Rectal smooth muscle tissue (tissue), 1 donor: ENCODE measurements around the gene MAP3K7CL.

Experiments
- H3K27ac ChIP-seq: one replicate; pipeline ENCODE4 v1.7.0; 2013; ENCODE audit warnings: low read depth, low read length, inconsistent platforms
- H3K27me3 ChIP-seq: one replicate; pipeline ENCODE4 v1.7.0; 2013; ENCODE audit warnings: low read length; ENCODE audit not compliant: control insufficient read depth, insufficient read depth
- H3K36me3 ChIP-seq: one replicate; pipeline ENCODE4 v1.7.0; 2013; ENCODE audit warnings: low read length; ENCODE audit not compliant: control insufficient read depth, insufficient read depth
- H3K4me1 ChIP-seq: one replicate; pipeline ENCODE4 v1.7.0; 2013; ENCODE audit warnings: low read length; ENCODE audit not compliant: control insufficient read depth, insufficient read depth
- H3K4me3 ChIP-seq: one replicate; pipeline ENCODE4 v1.7.0; 2013; ENCODE audit warnings: low read length
- H3K9ac ChIP-seq: one replicate; pipeline ENCODE4 v1.7.0; 2013; ENCODE audit warnings: low read length

Gene MAP3K7CL

DNA sequence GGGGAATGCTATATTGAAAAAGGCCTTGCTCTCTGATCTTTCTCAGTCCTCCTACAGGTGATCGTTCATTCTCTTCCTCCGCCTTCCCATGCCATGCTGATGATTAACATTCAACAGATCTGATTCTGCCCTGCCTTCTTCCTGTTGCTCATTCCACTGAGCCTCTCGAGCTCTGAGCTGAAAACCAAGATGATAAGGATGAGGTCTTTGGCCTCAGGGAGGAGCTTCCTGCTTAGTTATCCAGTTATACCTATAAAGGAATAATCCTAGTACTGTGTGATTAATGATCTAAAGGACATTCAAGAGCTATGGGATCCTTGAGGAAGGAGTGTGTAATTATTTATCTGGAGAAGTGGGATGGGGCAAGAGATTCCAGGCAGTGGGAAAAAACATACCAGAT, 25.2 kb upstream of the MAP3K7CL start:
- H3K36me3 ChIP-seq = no peaks in the 10 kb centered on the region

GRCh38 chr21:29114765-29115500, 15.5 kb upstream of the MAP3K7CL start:
- no peaks in the 10 kb centered on the region for H3K4me1 ChIP-seq
- H3K27me3 ChIP-seq = no peaks in the 10 kb centered on the region
- H3K9ac ChIP-seq = no peak overlapping the region
- H3K4me3 ChIP-seq = no peak overlapping the region
- H3K36me3 ChIP-seq = no peaks in the 10 kb centered on the region
- no peak overlapping the region for H3K27ac ChIP-seq

More for the DNA sequence above, 25.2 kb upstream of the MAP3K7CL start:
- no peak overlapping the region for H3K27ac ChIP-seq
- H3K4me3 ChIP-seq = no peak overlapping the region
- H3K9ac ChIP-seq = no peak overlapping the region
- no peaks in the 10 kb centered on the region for H3K27me3 ChIP-seq
- no peaks in the 10 kb centered on the region for H3K4me1 ChIP-seq

GRCh38 chr21:29115899-29116298, 14.5 kb upstream of the MAP3K7CL start:
- H3K4me3 ChIP-seq = no peak overlapping the region
- H3K4me1 ChIP-seq = no peaks in the 10 kb centered on the region
- H3K27me3 ChIP-seq = no peaks in the 10 kb centered on the region
- H3K9ac ChIP-seq = no peak overlapping the region
- no peaks in the 10 kb centered on the region for H3K36me3 ChIP-seq
- H3K27ac ChIP-seq = no peak overlapping the region

DNA sequence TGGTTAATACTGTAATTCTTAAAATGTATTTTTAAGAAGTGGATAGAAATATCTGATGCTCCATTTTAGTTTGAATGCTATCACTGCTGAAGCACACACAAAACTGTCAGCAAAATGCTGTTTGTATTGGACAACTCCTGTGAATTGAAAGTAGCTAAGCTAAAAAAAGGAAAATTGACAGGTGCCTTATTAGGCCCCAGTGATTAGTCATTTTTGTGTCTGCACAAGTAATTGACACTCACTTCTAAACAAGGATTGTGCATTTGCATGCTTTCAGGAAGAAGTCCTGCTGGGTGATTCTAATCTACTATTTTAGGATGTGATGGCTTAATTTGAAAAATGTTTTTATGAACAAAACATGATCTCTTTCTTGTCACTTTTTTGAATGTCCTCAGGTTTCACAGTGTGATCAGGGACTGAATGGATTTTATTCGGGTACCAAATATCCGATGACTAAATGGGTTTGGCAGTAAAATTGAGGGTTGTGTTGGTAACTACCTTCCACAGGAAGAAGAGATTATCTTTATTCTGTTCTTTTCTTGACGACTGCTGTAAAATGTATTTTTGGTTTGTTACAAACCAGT, 13.0 kb upstream of the MAP3K7CL start:
- Histone ChIP-seq H3K27ac (no peak overlapping the region), H3K27me3 (no peaks in the 10 kb centered on the region), H3K4me1 (no peaks in the 10 kb centered on the region), H3K4me3 (no peak overlapping the region), H3K9ac (no peak overlapping the region), H3K36me3 (no peaks in the 10 kb centered on the region)

DNA sequence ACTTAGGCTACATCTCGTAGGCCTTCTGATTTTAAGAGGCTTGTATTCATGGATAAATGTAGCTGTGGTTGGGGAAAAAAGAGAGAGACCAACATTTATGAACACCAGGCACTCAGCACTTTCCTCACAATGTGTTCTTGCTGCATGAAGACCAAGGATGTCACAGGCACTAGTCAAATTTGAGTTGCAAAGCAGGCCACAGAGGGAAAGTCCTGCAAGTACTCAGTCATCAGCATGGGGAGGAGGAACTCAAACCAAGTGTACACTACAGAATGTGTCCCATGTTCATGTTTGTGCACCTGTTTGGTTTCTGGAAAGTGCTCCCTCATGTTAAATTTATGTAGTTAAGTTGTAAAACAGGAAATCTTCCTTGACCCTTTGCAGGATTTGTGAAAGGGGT, 8.7 kb upstream of the MAP3K7CL start:
- H3K4me3 ChIP-seq = no peak overlapping the region
- no peak overlapping the region for H3K9ac ChIP-seq
- H3K27ac ChIP-seq = no peak overlapping the region
- H3K27me3 ChIP-seq = no peaks in the 10 kb centered on the region
- H3K36me3 ChIP-seq = no peaks in the 10 kb centered on the region
- no peaks in the 10 kb centered on the region for H3K4me1 ChIP-seq

- no peaks in the 10 kb centered on the region for H3K4me1 ChIP-seq
- no peak overlapping the region for H3K4me3 ChIP-seq
- no peak overlapping the region for H3K9ac ChIP-seq
- no peaks in the 10 kb centered on the region for H3K27me3 ChIP-seq
- no peaks in the 10 kb centered on the region for H3K36me3 ChIP-seq
- H3K27ac ChIP-seq = no peak overlapping the region
Measured at GRCh38 chr21:29124645-29125044, 5.8 kb upstream of the MAP3K7CL start.

GRCh38 chr21:29125191-29125590, 5.3 kb upstream of the MAP3K7CL start:
- no peaks in the 10 kb centered on the region for H3K4me1 ChIP-seq
- H3K27me3 ChIP-seq = no peaks in the 10 kb centered on the region
- no peak overlapping the region for H3K27ac ChIP-seq
- H3K36me3 ChIP-seq = no peaks in the 10 kb centered on the region
- H3K4me3 ChIP-seq = no peak overlapping the region
- H3K9ac ChIP-seq = no peak overlapping the region

GRCh38 chr21:29125979-29126378, 4.5 kb upstream of the MAP3K7CL start:
- no peaks in the 10 kb centered on the region for H3K4me1 ChIP-seq
- H3K36me3 ChIP-seq = no peaks in the 10 kb centered on the region
- H3K27me3 ChIP-seq = no peaks in the 10 kb centered on the region
- no peak overlapping the region for H3K4me3 ChIP-seq
- H3K27ac ChIP-seq = no peak overlapping the region
- H3K9ac ChIP-seq = no peak overlapping the region

GRCh38 chr21:29133241-29133640, 2.8 kb downstream of the MAP3K7CL start:
- H3K9ac ChIP-seq = no peak overlapping the region
- H3K27ac ChIP-seq = no peak overlapping the region
- H3K4me3 ChIP-seq = no peak overlapping the region
- no peaks in the 10 kb centered on the region for H3K36me3 ChIP-seq
- H3K27me3 ChIP-seq = no peaks in the 10 kb centered on the region
- no peaks in the 10 kb centered on the region for H3K4me1 ChIP-seq

GRCh38 chr21:29133796-29134195, 3.4 kb downstream of the MAP3K7CL start:
- H3K9ac ChIP-seq = no peak overlapping the region
- H3K4me3 ChIP-seq = no peak overlapping the region
- H3K27me3 ChIP-seq = no peaks in the 10 kb centered on the region
- no peaks in the 10 kb centered on the region for H3K36me3 ChIP-seq
- no peak overlapping the region for H3K27ac ChIP-seq
- H3K4me1 ChIP-seq = no peaks in the 10 kb centered on the region

- H3K9ac ChIP-seq = no peak overlapping the region
- H3K4me3 ChIP-seq = no peak overlapping the region
- H3K27me3 ChIP-seq = no peaks in the 10 kb centered on the region
Measured at GRCh38 chr21:29135481-29135880, 5.0 kb downstream of the MAP3K7CL start.

GRCh38 chr21:29136033-29136432, 5.6 kb downstream of the MAP3K7CL start:
- Histone ChIP-seq H3K36me3 (no peaks in the 10 kb centered on the region), H3K4me1 (no peaks in the 10 kb centered on the region), H3K27me3 (no peaks in the 10 kb centered on the region), H3K27ac (no peak overlapping the region), H3K9ac (no peak overlapping the region), H3K4me3 (no peak overlapping the region)

More at GRCh38 chr21:29135481-29135880, 5.0 kb downstream of the MAP3K7CL start:
- H3K27ac ChIP-seq = no peak overlapping the region
- H3K4me1 ChIP-seq = no peaks in the 10 kb centered on the region
- no peaks in the 10 kb centered on the region for H3K36me3 ChIP-seq
